Astrocyte (in vitro differentiated cells and primary cell): ENCODE data around the gene PCGF5. TPM values are rescaled to one million over a fixed set of nuclear protein-coding genes. Genes with fewer than 3 reads are reported as not detected.

Source experiments
- DNase-seq: peaks from one replicate; pipeline ENCODE4 v3.0.0-alpha.2; 2010; ENCODE audit warnings: low read depth
- FAIRE-seq: peaks from 2 replicates; lab custom pipeline; 2011; peaks lifted over from hg19 to GRCh38; lab: Jason Lieb, UNC
- H2AFZ ChIP-seq: 2 replicates; pipeline ENCODE4 v1.6.0; 2012; ENCODE audit warnings: low read depth, low read length, inconsistent platforms
- H3K27ac ChIP-seq: 2 replicates; pipeline ENCODE4 v1.5.1; 2011; ENCODE audit warnings: low read depth, low read length, inconsistent platforms
- H3K27me3 ChIP-seq: 2 replicates; pipeline ENCODE4 v1.6.0; 2011; ENCODE audit warnings: low read length, inconsistent platforms; ENCODE audit not compliant: insufficient read depth
- H3K36me3 ChIP-seq: 2 replicates; pipeline ENCODE4 v1.5.1; 2011; ENCODE audit warnings: low read length, inconsistent platforms; ENCODE audit not compliant: insufficient read depth
- H3K4me1 ChIP-seq: 2 replicates; pipeline ENCODE4 v1.5.1; 2011; ENCODE audit warnings: low read length, inconsistent platforms; ENCODE audit not compliant: insufficient read depth
- H3K4me2 ChIP-seq: 2 replicates; pipeline ENCODE4 v1.6.0; 2012; ENCODE audit warnings: low read length, inconsistent platforms
- H3K4me3 ChIP-seq: 2 replicates; pipeline ENCODE4 v1.5.1; 2011; ENCODE audit warnings: low read depth, mild to moderate bottlenecking, low read length, inconsistent platforms; ENCODE audit not compliant: insufficient read depth
- H3K79me2 ChIP-seq: 2 replicates; pipeline ENCODE4 v1.6.0; 2012; ENCODE audit warnings: mild to moderate bottlenecking, low read length, inconsistent platforms; ENCODE audit not compliant: insufficient read depth
- H3K9ac ChIP-seq: 2 replicates; pipeline ENCODE4 v1.6.0; 2012; ENCODE audit warnings: mild to moderate bottlenecking, low read length, inconsistent platforms
- H3K9me3 ChIP-seq: 2 replicates; pipeline ENCODE4 v1.5.1; 2012; ENCODE audit warnings: low read depth, mild to moderate bottlenecking, low read length, inconsistent platforms; ENCODE audit not compliant: insufficient read depth
- H4K20me1 ChIP-seq: 2 replicates; pipeline ENCODE4 v1.6.0; 2012; ENCODE audit warnings: low read length, inconsistent platforms; ENCODE audit not compliant: insufficient read depth
- H3K27ac Mint-ChIP-seq: one replicate; pipeline ENCODE4 v1.8.0; 2021; ENCODE audit warnings: mild to moderate bottlenecking, mixed read lengths; ENCODE audit not compliant: unreplicated experiment
- H3K27me3 Mint-ChIP-seq: one replicate; pipeline ENCODE4 v1.8.0; 2021; ENCODE audit warnings: low read depth, mixed read lengths; ENCODE audit not compliant: unreplicated experiment
- H3K36me3 Mint-ChIP-seq: one replicate; pipeline ENCODE4 v1.8.0; 2021; ENCODE audit warnings: low read depth, mixed read lengths; ENCODE audit not compliant: unreplicated experiment
- H3K4me1 Mint-ChIP-seq: one replicate; pipeline ENCODE4 v1.8.0; 2021; ENCODE audit warnings: low read depth, mixed read lengths; ENCODE audit not compliant: unreplicated experiment
- H3K4me3 Mint-ChIP-seq: one replicate; pipeline ENCODE4 v1.8.0; 2021; ENCODE audit warnings: mild to moderate bottlenecking, moderate library complexity, mixed read lengths; ENCODE audit not compliant: unreplicated experiment
- H3K9me3 Mint-ChIP-seq: one replicate; pipeline ENCODE4 v1.8.0; 2021; ENCODE audit warnings: mild to moderate bottlenecking, mixed read lengths; ENCODE audit not compliant: unreplicated experiment
- EZH2 ChIP-seq: IDR thresholded peaks from 2 replicates; pipeline ENCODE4 v1.6.1; 2012; ENCODE audit warnings: mild to moderate bottlenecking, low read length, inconsistent platforms; ENCODE audit not compliant: insufficient read depth
- total RNA-seq: library from RNA; stranded (reverse); gene quantifications from 2 replicates; pipeline ENCODE4 v1.2.1, GENCODE V29; 2021
- TF ChIP-seq, protein P1 (sequence below): IDR thresholded peaks from 2 replicates; pipeline ENCODE4 v1.5.1; 2011; ENCODE audit warnings: low read depth, mild to moderate bottlenecking, inconsistent platforms, low read length, moderate library complexity; ENCODE audit not compliant: insufficient read depth

PCGF5 gene
- total RNA-seq, 1 donor from 2014 or later: 31.5 TPM

GRCh38 chr10:91211675-91212074, 8.8 kb upstream of the PCGF5 start:
- Mint-ChIP-seq H3K4me1 (no peaks in the 10 kb centered on the region), H3K36me3 (no peaks in the 10 kb centered on the region), H3K4me3 (no peak overlapping the region), H3K27ac (no peak overlapping the region), H3K27me3 (no peaks in the 10 kb centered on the region), H3K9me3 (no peaks in the 10 kb centered on the region)
- Histone ChIP-seq H3K9me3 (no peaks in the 10 kb centered on the region), H3K9ac (no peak overlapping the region), H2AFZ (no peak overlapping the region), H3K36me3 (no peaks in the 10 kb centered on the region), H3K79me2 (peaks cover 7% of the 10 kb centered on the region), H4K20me1 (no peaks in the 10 kb centered on the region), H3K27me3 (no peaks in the 10 kb centered on the region), H3K4me3 (no peak overlapping the region), H3K4me2 (no peak overlapping the region), H3K4me1 (no peaks in the 10 kb centered on the region), H3K27ac (no peak overlapping the region)
- FAIRE-seq: no peak
- TF ChIP-seq, protein P1, sequence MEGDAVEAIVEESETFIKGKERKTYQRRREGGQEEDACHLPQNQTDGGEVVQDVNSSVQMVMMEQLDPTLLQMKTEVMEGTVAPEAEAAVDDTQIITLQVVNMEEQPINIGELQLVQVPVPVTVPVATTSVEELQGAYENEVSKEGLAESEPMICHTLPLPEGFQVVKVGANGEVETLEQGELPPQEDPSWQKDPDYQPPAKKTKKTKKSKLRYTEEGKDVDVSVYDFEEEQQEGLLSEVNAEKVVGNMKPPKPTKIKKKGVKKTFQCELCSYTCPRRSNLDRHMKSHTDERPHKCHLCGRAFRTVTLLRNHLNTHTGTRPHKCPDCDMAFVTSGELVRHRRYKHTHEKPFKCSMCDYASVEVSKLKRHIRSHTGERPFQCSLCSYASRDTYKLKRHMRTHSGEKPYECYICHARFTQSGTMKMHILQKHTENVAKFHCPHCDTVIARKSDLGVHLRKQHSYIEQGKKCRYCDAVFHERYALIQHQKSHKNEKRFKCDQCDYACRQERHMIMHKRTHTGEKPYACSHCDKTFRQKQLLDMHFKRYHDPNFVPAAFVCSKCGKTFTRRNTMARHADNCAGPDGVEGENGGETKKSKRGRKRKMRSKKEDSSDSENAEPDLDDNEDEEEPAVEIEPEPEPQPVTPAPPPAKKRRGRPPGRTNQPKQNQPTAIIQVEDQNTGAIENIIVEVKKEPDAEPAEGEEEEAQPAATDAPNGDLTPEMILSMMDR: no peak
- no peak for TF ChIP-seq EZH2
- DNase-seq: no peak

GRCh38 chr10:91214911-91215310, 5.6 kb upstream of the PCGF5 start:
- DNase-seq: no peak
- H3K27ac Mint-ChIP-seq: no peak overlapping the region

GRCh38 chr10:91215384-91215783, 5.1 kb upstream of the PCGF5 start:
- Mint-ChIP-seq H3K27me3 (no peaks in the 10 kb centered on the region), H3K4me3 (no peak overlapping the region), H3K4me1 (no peaks in the 10 kb centered on the region), H3K27ac (no peak overlapping the region), H3K9me3 (peaks cover 2% of the 10 kb centered on the region), H3K36me3 (no peaks in the 10 kb centered on the region)
- no peak for DNase-seq
- FAIRE-seq: no peak
- Histone ChIP-seq H3K9ac (no peak overlapping the region), H3K27ac (no peak overlapping the region), H2AFZ (no peak overlapping the region), H3K4me2 (no peak overlapping the region), H3K79me2 (peaks cover 2% of the 10 kb centered on the region), H4K20me1 (peaks cover 8% of the 10 kb centered on the region), H3K4me3 (no peak overlapping the region), H3K27me3 (no peaks in the 10 kb centered on the region), H3K4me1 (peaks cover 4% of the 10 kb centered on the region), H3K36me3 (no peaks in the 10 kb centered on the region), H3K9me3 (no peaks in the 10 kb centered on the region)
- no peak for TF ChIP-seq EZH2
- TF ChIP-seq, protein P1: no peak

More at GRCh38 chr10:91214911-91215310, 5.6 kb upstream of the PCGF5 start:
- Histone ChIP-seq H3K4me3 (no peak overlapping the region), H3K27me3 (no peaks in the 10 kb centered on the region), H3K4me1 (peaks cover under 1% of the 10 kb centered on the region), H3K27ac (no peak overlapping the region), H3K79me2 (peaks cover 7% of the 10 kb centered on the region), H3K9me3 (no peaks in the 10 kb centered on the region), H3K9ac (no peak overlapping the region), H4K20me1 (peaks cover 5% of the 10 kb centered on the region), H3K36me3 (no peaks in the 10 kb centered on the region), H3K4me2 (no peak overlapping the region), H2AFZ (no peak overlapping the region)
- Mint-ChIP-seq H3K4me3 (no peak overlapping the region), H3K36me3 (no peaks in the 10 kb centered on the region), H3K4me1 (no peaks in the 10 kb centered on the region), H3K27me3 (no peaks in the 10 kb centered on the region), H3K9me3 (no peaks in the 10 kb centered on the region)
- TF ChIP-seq, protein P1: no peak
- no peak for TF ChIP-seq EZH2
- FAIRE-seq: no peak
